Measurements from ENCODE around the gene SIRPA.

- TF ChIP-seq CTCF (conservative IDR thresholded peaks at IDR 0.05 in 1 of 2, IDR thresholded peaks at IDR 0.05 in 1 of 2; ENCODE audit: low read depth in 1 of 2, low read length in 2 of 2) (no peak), EZH2 (IDR thresholded peaks at IDR 0.05; ENCODE audit: low read length, missing control alignments) (no peak)
Measured at GRCh38 chr20:1857466-1857865, 37.7 kb upstream of the SIRPA start.

Measured in fibroblast of lung (primary cell).